HEK293 (cell line): Measurements from ENCODE around the gene GRIN2A.

Experiments
- ZNF169 ChIP-seq: fragments of 450-650 bp; formaldehyde crosslinking; IDR thresholded peaks from 2 replicates; pipeline ENCODE4 v1.5.1; 2016; ENCODE audit warnings: missing biosample characterization, missing genetic modification characterization
- ZNF404 ChIP-seq: fragments of 450-650 bp; formaldehyde crosslinking; IDR thresholded peaks from 2 replicates; pipeline ENCODE4 v1.5.1; 2017; ENCODE audit warnings: missing biosample characterization, missing genetic modification characterization
- ZNF610 ChIP-seq: fragments of 450-650 bp; formaldehyde crosslinking; IDR thresholded peaks from 2 replicates; pipeline ENCODE4 v1.5.1; 2016; ENCODE audit warnings: missing biosample characterization, missing genetic modification characterization, borderline replicate concordance

DNA sequence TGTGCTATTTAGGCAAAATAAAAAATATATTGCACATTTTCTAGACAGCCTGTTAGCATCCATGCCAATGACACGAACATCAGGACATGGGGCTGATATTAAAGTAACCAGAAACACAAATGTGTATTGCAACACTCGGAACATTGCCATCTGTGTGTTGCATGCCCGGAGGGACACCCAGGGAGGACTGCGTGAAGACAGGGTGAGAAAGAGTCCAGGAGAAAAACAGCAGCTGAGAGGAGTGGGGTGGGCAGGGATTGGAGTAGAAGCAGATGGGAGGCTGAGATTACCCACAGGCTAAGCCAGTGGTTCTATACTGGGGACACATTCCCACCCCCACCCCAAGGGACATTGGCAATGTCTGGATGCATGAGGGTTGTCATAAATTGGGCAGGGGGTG is 114.8 kb downstream of the GRIN2A start:
- TF ChIP-seq ZNF610 (tag by site-specific recombination) (no peak), ZNF404 (tag by site-specific recombination) (no peak), ZNF169 (tag by site-specific recombination) (no peak)
